ENCODE results near the gene RIMBP3B. TPM values are rescaled to one million over a fixed set of nuclear protein-coding genes. Genes with fewer than 3 reads are reported as not detected.
"Not testable (repeated sequence)": the region's sequence is repeated elsewhere in the genome, so short reads cannot be mapped to it uniquely, and the experiment has no call there.

RIMBP3B gene
- total and polyA plus RNA-seq, 2 of the 8 experiments (the other 6 are each of a cell fraction or from before 2014, with no cell fraction given) = 0.02 to 0.19 TPM

DNA sequence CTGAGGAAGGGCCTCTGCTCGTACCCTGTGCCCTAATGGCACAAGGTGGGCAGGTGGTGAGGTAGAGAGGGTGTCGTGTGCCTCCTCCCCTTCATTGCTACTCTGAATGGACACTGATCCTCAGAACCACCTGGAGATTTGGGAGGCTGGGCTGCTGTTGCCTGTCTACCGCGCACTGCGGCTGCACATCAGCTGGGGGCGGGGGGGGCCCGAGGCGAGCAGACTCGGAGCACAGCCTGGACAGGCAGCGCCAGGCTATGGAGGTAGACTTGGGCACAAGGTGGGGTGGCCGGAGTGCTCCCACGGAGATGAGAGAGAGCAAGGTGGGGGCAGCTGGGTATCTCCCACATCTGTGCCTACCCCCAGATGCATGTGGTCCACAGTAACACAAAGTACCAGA is 26.0 kb upstream of the RIMBP3B start:
- H2BK15ac ChIP-seq (ENCODE audit: low read length); H3K27ac ChIP-seq (ENCODE audit: low read depth, low read length); H3K79me2 ChIP-seq (ENCODE audit: control insufficient read depth in 1 of 2, insufficient read depth in 2 of 2, low read length in 2 of 2); POLR2A ChIA-PET (ENCODE audit: partially characterized antibody); H3K27me3 ChIP-seq (replicated peaks in 1 of 4; ENCODE audit: control insufficient read depth in 3 of 4, extremely low read depth in 1 of 4, insufficient read depth in 3 of 4, low read length in 3 of 4); H3K56ac ChIP-seq (replicated peaks; ENCODE audit: insufficient read length, low read depth, low read length); H4K8ac ChIP-seq (ENCODE audit: extremely low read depth, insufficient read depth, low read length); H2BK5ac ChIP-seq (ENCODE audit: low read depth, low read length); H3K14ac ChIP-seq (ENCODE audit: insufficient read length); H3K23ac ChIP-seq (ENCODE audit: insufficient read length); H2BK12ac ChIP-seq (ENCODE audit: low read depth, low read length); H2AFZ ChIP-seq (ENCODE audit: low read length); H3K23me2 ChIP-seq (ENCODE audit: low read depth, low read length); H3K9ac ChIP-seq (replicated peaks in 1 of 4; ENCODE audit: extremely low read depth in 1 of 4, low read depth in 3 of 4, low read length in 3 of 4); FAIRE-seq; H3K18ac ChIP-seq (ENCODE audit: extremely low read depth, low read length); H3K4ac ChIP-seq (replicated peaks; ENCODE audit: insufficient read length, low read depth, low read length); H3K9me3 ChIP-seq (ENCODE audit: insufficient read depth in 2 of 2, low read depth in 1 of 2, low read length in 1 of 2); H3K79me1 ChIP-seq (ENCODE audit: low read depth, low read length); DNase-seq (ENCODE audit: low read depth in 1 of 2, low spot score in 2 of 2); H3K4me1 ChIP-seq (replicated peaks in 1 of 4; ENCODE audit: control insufficient read depth in 3 of 4, insufficient read depth in 4 of 4, low read length in 3 of 4); H3K36me3 ChIP-seq (ENCODE audit: control insufficient read depth in 2 of 4, insufficient read depth in 4 of 4, low read length in 3 of 4); H2BK20ac ChIP-seq (ENCODE audit: low read length); H4K20me1 ChIP-seq (replicated peaks in 1 of 2; ENCODE audit: control insufficient read depth in 1 of 2, insufficient read depth in 2 of 2, low read length in 2 of 2); CTCF ChIA-PET (ENCODE audit: partially characterized antibody); H3K4me3 ChIP-seq (ENCODE audit: extremely low read depth in 1 of 4, insufficient read depth in 2 of 4, low read depth in 3 of 4, low read length in 4 of 4); H4K91ac ChIP-seq (replicated peaks; ENCODE audit: insufficient read length, low read length); H2BK120ac ChIP-seq (replicated peaks; ENCODE audit: low read depth, low read length); H2AK5ac ChIP-seq (ENCODE audit: low read depth, low read length); H4K5ac ChIP-seq (ENCODE audit: insufficient read length, low read depth, low read length); H3K4me2 ChIP-seq (ENCODE audit: insufficient read depth in 1 of 2, low read depth in 2 of 2, low read length in 2 of 2): not testable (repeated sequence)
- WGBS, 2 experiments (ENCODE audit: extremely low coverage in 1 of 2, insufficient coverage in 1 of 2, insufficient read length in 1 of 2, insufficient replicate concordance in 2 of 2, low coverage in 1 of 2, low lambda C conversion rate in 2 of 2, missing lambda C conversion rate in 1 of 2) = no CpG with 5 or more reads among the region's 12 CpGs

DNA sequence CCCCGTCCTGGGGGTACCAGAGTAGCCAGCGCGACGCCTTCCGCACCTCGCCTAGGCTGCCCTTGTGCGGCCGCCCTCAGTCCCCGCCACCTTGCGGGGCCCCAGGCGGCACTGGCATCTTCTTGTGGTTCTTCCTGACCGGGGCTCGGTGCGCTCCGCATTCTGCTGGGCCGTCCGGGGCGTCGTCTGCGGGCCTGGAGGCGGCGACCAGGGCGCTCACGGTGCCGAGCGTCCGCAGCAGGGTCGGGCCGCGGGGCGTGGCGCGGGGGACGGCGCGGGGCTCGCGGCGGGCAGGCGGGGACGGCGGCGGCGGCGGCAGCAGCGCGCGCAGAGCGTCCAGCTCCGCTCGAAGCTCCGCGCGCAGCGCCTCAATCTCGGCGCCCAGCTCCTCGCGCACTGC is 23.0 kb upstream of the RIMBP3B start:
- H3K27me3 ChIP-seq (replicated peaks in 1 of 4; ENCODE audit: control insufficient read depth in 3 of 4, extremely low read depth in 1 of 4, insufficient read depth in 3 of 4, low read length in 3 of 4); H2BK12ac ChIP-seq (ENCODE audit: low read depth, low read length); FAIRE-seq; POLR2A ChIA-PET (ENCODE audit: partially characterized antibody); H3K79me1 ChIP-seq (ENCODE audit: low read depth, low read length); CTCF ChIA-PET (ENCODE audit: partially characterized antibody); H4K20me1 ChIP-seq (replicated peaks in 1 of 2; ENCODE audit: control insufficient read depth in 1 of 2, insufficient read depth in 2 of 2, low read length in 2 of 2); H3K23me2 ChIP-seq (ENCODE audit: low read depth, low read length); H4K8ac ChIP-seq (ENCODE audit: extremely low read depth, insufficient read depth, low read length); H2AFZ ChIP-seq (ENCODE audit: low read length); H3K27ac ChIP-seq (ENCODE audit: low read depth, low read length); H3K18ac ChIP-seq (ENCODE audit: extremely low read depth, low read length); H3K56ac ChIP-seq (replicated peaks; ENCODE audit: insufficient read length, low read depth, low read length); H2BK120ac ChIP-seq (replicated peaks; ENCODE audit: low read depth, low read length); H3K4ac ChIP-seq (replicated peaks; ENCODE audit: insufficient read length, low read depth, low read length); H3K36me3 ChIP-seq (ENCODE audit: control insufficient read depth in 2 of 4, insufficient read depth in 4 of 4, low read length in 3 of 4); H3K23ac ChIP-seq (ENCODE audit: insufficient read length); H2BK5ac ChIP-seq (ENCODE audit: low read depth, low read length); H3K9ac ChIP-seq (replicated peaks in 1 of 4; ENCODE audit: extremely low read depth in 1 of 4, low read depth in 3 of 4, low read length in 3 of 4); H2BK20ac ChIP-seq (ENCODE audit: low read length); H3K9me3 ChIP-seq (ENCODE audit: insufficient read depth in 2 of 2, low read depth in 1 of 2, low read length in 1 of 2); H2BK15ac ChIP-seq (ENCODE audit: low read length); H3K4me1 ChIP-seq (replicated peaks in 1 of 4; ENCODE audit: control insufficient read depth in 3 of 4, insufficient read depth in 4 of 4, low read length in 3 of 4); H3K4me3 ChIP-seq (ENCODE audit: extremely low read depth in 1 of 4, insufficient read depth in 2 of 4, low read depth in 3 of 4, low read length in 4 of 4); H3K79me2 ChIP-seq (ENCODE audit: control insufficient read depth in 1 of 2, insufficient read depth in 2 of 2, low read length in 2 of 2); H4K91ac ChIP-seq (replicated peaks; ENCODE audit: insufficient read length, low read length); H4K5ac ChIP-seq (ENCODE audit: insufficient read length, low read depth, low read length); H3K4me2 ChIP-seq (ENCODE audit: insufficient read depth in 1 of 2, low read depth in 2 of 2, low read length in 2 of 2); H3K14ac ChIP-seq (ENCODE audit: insufficient read length); H2AK5ac ChIP-seq (ENCODE audit: low read depth, low read length): not testable (repeated sequence)
- WGBS, 2 experiments (ENCODE audit: extremely low coverage in 1 of 2, insufficient coverage in 1 of 2, insufficient read length in 1 of 2, insufficient replicate concordance in 2 of 2, low coverage in 1 of 2, low lambda C conversion rate in 2 of 2, missing lambda C conversion rate in 1 of 2) = no CpG with 5 or more reads among the region's 59 CpGs
- DNase-seq (ENCODE audit: low read depth in 1 of 2, low spot score in 2 of 2) = peak in 1 of 2 experiments; percentile 53
